Measurements from ENCODE around the gene FGF14.

The FGF14 gene

DNA sequence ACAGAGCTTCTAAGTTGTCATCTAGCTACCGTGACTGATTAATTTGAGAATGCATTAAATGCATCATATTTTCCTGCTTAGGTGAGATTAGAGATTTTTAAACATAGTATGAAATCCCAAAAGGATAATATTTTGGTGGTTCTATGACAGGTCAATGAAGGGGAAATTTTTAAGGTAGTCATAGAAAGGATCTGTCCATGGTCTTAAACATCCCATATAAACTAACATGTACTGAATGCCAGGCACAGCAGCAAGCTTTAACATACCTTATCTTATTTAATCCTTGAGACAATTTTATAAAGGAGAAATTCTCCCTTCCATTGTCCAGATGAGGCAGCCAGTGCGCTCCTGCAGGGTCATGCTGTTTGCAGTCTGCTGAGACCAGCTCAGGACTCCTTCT is 466.0 kb downstream of the FGF14 start:
- no peaks in the 10 kb centered on the region for H3K27me3 ChIP-seq (ENCODE audit: control insufficient read depth, low read length)
- H4K20me1 ChIP-seq (ENCODE audit: control insufficient read depth, insufficient read depth, low read depth, low read length) = no peaks in the 10 kb centered on the region
- no peaks in the 10 kb centered on the region for H3K4me1 ChIP-seq (ENCODE audit: control insufficient read depth, low read length)
- TF ChIP-seq, protein P1, sequence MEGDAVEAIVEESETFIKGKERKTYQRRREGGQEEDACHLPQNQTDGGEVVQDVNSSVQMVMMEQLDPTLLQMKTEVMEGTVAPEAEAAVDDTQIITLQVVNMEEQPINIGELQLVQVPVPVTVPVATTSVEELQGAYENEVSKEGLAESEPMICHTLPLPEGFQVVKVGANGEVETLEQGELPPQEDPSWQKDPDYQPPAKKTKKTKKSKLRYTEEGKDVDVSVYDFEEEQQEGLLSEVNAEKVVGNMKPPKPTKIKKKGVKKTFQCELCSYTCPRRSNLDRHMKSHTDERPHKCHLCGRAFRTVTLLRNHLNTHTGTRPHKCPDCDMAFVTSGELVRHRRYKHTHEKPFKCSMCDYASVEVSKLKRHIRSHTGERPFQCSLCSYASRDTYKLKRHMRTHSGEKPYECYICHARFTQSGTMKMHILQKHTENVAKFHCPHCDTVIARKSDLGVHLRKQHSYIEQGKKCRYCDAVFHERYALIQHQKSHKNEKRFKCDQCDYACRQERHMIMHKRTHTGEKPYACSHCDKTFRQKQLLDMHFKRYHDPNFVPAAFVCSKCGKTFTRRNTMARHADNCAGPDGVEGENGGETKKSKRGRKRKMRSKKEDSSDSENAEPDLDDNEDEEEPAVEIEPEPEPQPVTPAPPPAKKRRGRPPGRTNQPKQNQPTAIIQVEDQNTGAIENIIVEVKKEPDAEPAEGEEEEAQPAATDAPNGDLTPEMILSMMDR (IDR thresholded peaks at IDR 0.05; ENCODE audit: low read depth, low read length, poor library complexity, severe bottlenecking) = no peak
- TF ChIP-seq EZH2phosphoT487 (IDR thresholded peaks at IDR 0.05; ENCODE audit: borderline replicate concordance, low read length) = no peak
- H3F3A ChIP-seq (ENCODE audit: control insufficient read depth, insufficient read depth) = no peaks in the 10 kb centered on the region
- H3K36me3 ChIP-seq (ENCODE audit: control insufficient read depth, low read length) = no peaks in the 10 kb centered on the region
- no peak overlapping the region for H3K27ac ChIP-seq (ENCODE audit: low read depth, low read length)
- no peaks in the 10 kb centered on the region for H3K9me3 ChIP-seq (ENCODE audit: control insufficient read depth, insufficient read depth, low read length)
- no peaks in the 10 kb centered on the region for H3K79me2 ChIP-seq (ENCODE audit: control insufficient read depth, low read length)
- no peak overlapping the region for H3K4me3 ChIP-seq (ENCODE audit: low read length)
- H3K9me2 ChIP-seq (replicated peaks; ENCODE audit: control insufficient read depth, low read length) = no peaks in the 10 kb centered on the region
- no peak overlapping the region for H3K4me2 ChIP-seq (ENCODE audit: low read length)

DNA sequence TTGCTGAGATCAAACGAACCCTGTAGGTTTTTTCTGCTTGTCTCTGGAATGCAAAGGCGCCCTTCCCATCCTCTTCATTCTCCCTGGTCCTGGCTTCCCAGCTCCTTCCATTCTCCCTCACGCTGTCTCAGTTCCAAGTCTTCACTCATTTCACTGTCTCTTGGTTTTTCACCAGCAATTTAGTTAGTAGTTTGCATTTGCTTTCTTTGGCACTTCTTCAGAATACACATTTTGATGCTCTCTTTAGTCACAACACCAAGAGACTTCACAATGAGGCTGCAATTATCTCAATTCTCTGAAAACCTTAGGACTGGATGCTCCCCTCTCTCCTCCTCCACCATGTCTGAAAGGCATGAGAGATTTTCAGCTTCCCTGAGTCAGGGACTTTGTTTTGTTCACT is 470.7 kb downstream of the FGF14 start:
- TF ChIP-seq EZH2phosphoT487 (IDR thresholded peaks at IDR 0.05; ENCODE audit: borderline replicate concordance, low read length) = no peak
- TF ChIP-seq, protein P1 (IDR thresholded peaks at IDR 0.05; ENCODE audit: low read depth, low read length, poor library complexity, severe bottlenecking) = no peak
- Histone ChIP-seq H4K20me1 (ENCODE audit: control insufficient read depth, insufficient read depth, low read depth, low read length) (no peaks in the 10 kb centered on the region), H3K4me2 (ENCODE audit: low read length) (no peak overlapping the region), H3K9me2 (replicated peaks; ENCODE audit: control insufficient read depth, low read length) (no peaks in the 10 kb centered on the region), H3K4me1 (ENCODE audit: control insufficient read depth, low read length) (no peaks in the 10 kb centered on the region), H3K27ac (ENCODE audit: low read depth, low read length) (no peak overlapping the region), H3K4me3 (ENCODE audit: low read length) (no peak overlapping the region), H3F3A (ENCODE audit: control insufficient read depth, insufficient read depth) (no peaks in the 10 kb centered on the region), H3K36me3 (ENCODE audit: control insufficient read depth, low read length) (no peaks in the 10 kb centered on the region), H3K9me3 (ENCODE audit: control insufficient read depth, insufficient read depth, low read length) (no peaks in the 10 kb centered on the region), H3K79me2 (ENCODE audit: control insufficient read depth, low read length) (no peaks in the 10 kb centered on the region), H3K27me3 (ENCODE audit: control insufficient read depth, low read length) (no peaks in the 10 kb centered on the region)

DNA sequence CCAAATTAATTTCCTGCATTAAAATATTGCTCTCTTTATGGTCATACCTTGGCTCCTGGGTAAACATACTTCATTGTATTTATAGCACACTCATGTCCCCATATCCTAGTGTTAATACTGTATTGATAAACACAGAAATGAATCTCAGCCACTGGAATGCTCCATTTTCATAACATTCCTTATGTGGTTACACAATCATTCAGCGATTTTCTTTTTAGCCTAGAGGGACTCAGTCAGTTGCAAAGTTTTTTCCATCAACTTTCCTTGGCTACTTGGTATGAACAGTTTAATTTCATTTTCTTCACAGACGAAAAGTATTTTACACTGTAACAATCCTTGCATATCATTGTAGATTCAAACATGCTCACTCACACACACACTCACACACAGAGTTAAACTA is 471.5 kb downstream of the FGF14 start:
- Histone ChIP-seq H3K36me3 (ENCODE audit: control insufficient read depth, low read length) (no peaks in the 10 kb centered on the region), H4K20me1 (ENCODE audit: control insufficient read depth, insufficient read depth, low read depth, low read length) (no peaks in the 10 kb centered on the region), H3K4me3 (ENCODE audit: low read length) (no peak overlapping the region), H3K79me2 (ENCODE audit: control insufficient read depth, low read length) (no peaks in the 10 kb centered on the region), H3K4me1 (ENCODE audit: control insufficient read depth, low read length) (no peaks in the 10 kb centered on the region), H3K9me3 (ENCODE audit: control insufficient read depth, insufficient read depth, low read length) (no peaks in the 10 kb centered on the region), H3K27ac (ENCODE audit: low read depth, low read length) (no peak overlapping the region), H3F3A (ENCODE audit: control insufficient read depth, insufficient read depth) (no peaks in the 10 kb centered on the region), H3K4me2 (ENCODE audit: low read length) (no peak overlapping the region), H3K9me2 (replicated peaks; ENCODE audit: control insufficient read depth, low read length) (no peaks in the 10 kb centered on the region), H3K27me3 (ENCODE audit: control insufficient read depth, low read length) (no peaks in the 10 kb centered on the region)
- no peak for TF ChIP-seq EZH2phosphoT487 (IDR thresholded peaks at IDR 0.05; ENCODE audit: borderline replicate concordance, low read length)
- TF ChIP-seq, protein P1 (IDR thresholded peaks at IDR 0.05; ENCODE audit: low read depth, low read length, poor library complexity, severe bottlenecking) = no peak

DNA sequence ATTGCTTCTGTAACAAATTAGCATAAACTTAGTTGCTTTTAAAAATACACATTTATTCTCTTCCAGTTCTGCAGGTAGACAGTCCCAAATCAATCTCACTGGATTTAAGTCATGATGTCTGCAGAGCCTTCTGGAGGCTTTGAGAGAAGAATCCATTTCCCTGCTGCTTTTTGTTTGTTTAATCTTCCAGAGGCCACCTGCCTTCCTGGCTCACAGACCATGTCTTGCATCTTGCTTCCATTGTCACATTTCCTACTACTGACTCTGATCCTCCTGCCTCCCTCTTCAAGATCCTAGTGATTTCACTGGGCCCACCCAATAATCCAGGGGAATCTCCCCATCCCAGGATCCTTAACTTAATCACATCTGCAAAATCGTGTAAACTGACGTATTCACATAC is 476.1 kb downstream of the FGF14 start:
- no peaks in the 10 kb centered on the region for H3K36me3 ChIP-seq (ENCODE audit: control insufficient read depth, low read length)
- H4K20me1 ChIP-seq (ENCODE audit: control insufficient read depth, insufficient read depth, low read depth, low read length) = no peaks in the 10 kb centered on the region
- peaks cover 5% of the 10 kb centered on the region; the same call in 1 of the 2 replicates for H3K27me3 ChIP-seq (ENCODE audit: control insufficient read depth, low read length)
- no peaks in the 10 kb centered on the region for H3K4me1 ChIP-seq (ENCODE audit: control insufficient read depth, low read length)
- no peak overlapping the region for H3K4me2 ChIP-seq (ENCODE audit: low read length)
- no peaks in the 10 kb centered on the region for H3K9me2 ChIP-seq (replicated peaks; ENCODE audit: control insufficient read depth, low read length)
- TF ChIP-seq EZH2phosphoT487 (IDR thresholded peaks at IDR 0.05; ENCODE audit: borderline replicate concordance, low read length) = no peak
- TF ChIP-seq, protein P1 (IDR thresholded peaks at IDR 0.05; ENCODE audit: low read depth, low read length, poor library complexity, severe bottlenecking) = no peak
- no peak overlapping the region for H3K27ac ChIP-seq (ENCODE audit: low read depth, low read length)
- H3K9me3 ChIP-seq (ENCODE audit: control insufficient read depth, insufficient read depth, low read length) = no peaks in the 10 kb centered on the region
- H3F3A ChIP-seq (ENCODE audit: control insufficient read depth, insufficient read depth) = no peaks in the 10 kb centered on the region
- no peaks in the 10 kb centered on the region for H3K79me2 ChIP-seq (ENCODE audit: control insufficient read depth, low read length)
- no peak overlapping the region for H3K4me3 ChIP-seq (ENCODE audit: low read length)

Data from DOHH2 (cell line).